Aorta (tissue), 5 donors: Measurements from ENCODE around the gene SLIT3. TPM values are rescaled to one million over a fixed set of nuclear protein-coding genes. Genes with fewer than 3 reads are reported as not detected.

ENCODE experiments used
- ATAC-seq: fragments of 200-7000 bp; cut with Tn5 transposase; one replicate; pipeline ENCODE4 v1.9.1; 2022; ENCODE audit warnings: moderate library complexity; ENCODE audit not compliant: low FRiP score
- DNase-seq, 2 donors: peaks; one replicate each; pipeline ENCODE4 v3.0.0-alpha.2; 2020
- H3K27ac ChIP-seq, 2 donors: one replicate each; pipeline ENCODE4 v1.5.1; 2013; ENCODE audit warnings: low read length in 2 of 2, mild to moderate bottlenecking in 2 of 2, moderate library complexity in 2 of 2, control low read depth in 1 of 2, inconsistent platforms in 1 of 2, low read depth in 1 of 2
- H3K27me3 ChIP-seq, 2 donors: one replicate each; pipeline ENCODE4 v1.6.1; 2013; ENCODE audit warnings: control low read depth in 1 of 2, low read length in 1 of 2, mild to moderate bottlenecking in 1 of 2, moderate library complexity in 1 of 2; ENCODE audit not compliant: insufficient read depth in 2 of 2, control insufficient read depth in 1 of 2
- H3K36me3 ChIP-seq, 2 donors: one replicate each; pipeline ENCODE4 v1.6.1; 2013; ENCODE audit warnings: control low read depth in 1 of 2, low read length in 1 of 2, mild to moderate bottlenecking in 1 of 2; ENCODE audit not compliant: insufficient read depth in 2 of 2, control insufficient read depth in 1 of 2
- H3K4me1 ChIP-seq, 2 donors: one replicate each; pipeline ENCODE4 v1.6.1; 2013; ENCODE audit warnings: low read length in 2 of 2, control low read depth in 1 of 2, mild to moderate bottlenecking in 1 of 2, moderate library complexity in 1 of 2; ENCODE audit not compliant: insufficient read depth in 2 of 2, control insufficient read depth in 1 of 2
- H3K4me3 ChIP-seq, 2 donors: one replicate each; pipeline ENCODE4 v1.5.1; 2013; ENCODE audit warnings: low read length in 2 of 2, control low read depth in 1 of 2, mild to moderate bottlenecking in 1 of 2
- H3K9me3 ChIP-seq: one replicate; pipeline ENCODE4 v1.6.1; 2013; ENCODE audit warnings: mild to moderate bottlenecking, low read length; ENCODE audit not compliant: control insufficient read depth
- WGBS, 2 donors: extraction: QIAGEN DNeasy Blood & Tissue Kit; methylation state at CpG; one replicate each; pipeline ENCODE4 v1.1.7; 2013; 5-methylcytosine and 5-hydroxymethylcytosine counted together
- intact Hi-C, 2 donors: fragments of 100-400 bp; cut with DNase I; formaldehyde crosslinking; loops; one replicate each; pipeline versions ENCODE4 v1.14.2 to v1.15.0; 2022
- polyA plus RNA-seq, 2 donors: library from polyadenylated mRNA; stranded (reverse); fragments of 200-250 nt; gene quantifications; one replicate each; pipeline ENCODE4 v1.2.3, GENCODE V29; 2013
- total RNA-seq, 2 donors: library from RNA; stranded (reverse); fragmentation: NEBNext Ultra II Directional; extraction: Animal tissue kit (Norgen Biotek cat#: 25700); gene quantifications; one replicate each; pipeline ENCODE4 v1.2.1, GENCODE V29; 2021
- donor health status: healthy with polysubstance abuse.
- donor health status: Bipolar disorder and iron deficiency.
- donor health status: DM: no; HTN: no; CAD: no.
- donor health status: DM: no; HTN: no; CAD: no.
- donor health status: DM: yes; HTN: yes; CAD: no.

Gene SLIT3
- total and polyA plus RNA-seq, 4 donors = 8.6 to 108 (median 77.0) TPM

DNA sequence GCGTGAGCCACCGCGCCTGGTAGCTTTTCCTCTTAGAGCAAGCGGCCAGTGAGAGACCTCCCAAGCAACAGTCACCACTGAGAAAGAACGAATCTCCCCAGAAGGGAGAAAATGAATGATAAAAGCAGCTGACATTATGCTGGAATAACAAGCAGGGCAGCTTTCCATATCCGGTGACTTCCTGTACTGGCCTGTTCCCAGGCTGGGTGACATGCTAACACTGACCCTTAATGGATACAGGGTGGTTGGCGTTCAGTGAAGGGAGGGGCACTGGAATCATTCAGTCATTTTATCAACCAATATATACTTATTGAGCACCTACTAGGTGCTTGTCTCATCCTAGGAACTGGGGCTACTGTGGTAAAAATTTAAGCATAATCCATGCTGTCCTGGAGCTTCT, 364.4 kb downstream of the SLIT3 start:
- H3K27ac ChIP-seq = no peak overlapping the region
- H3K4me3 ChIP-seq = no peak overlapping the region
- H3K36me3 ChIP-seq = no peaks in the 10 kb centered on the region
- H3K9me3 ChIP-seq = no peaks in the 10 kb centered on the region
- intact Hi-C loops = no loop called here
- 78 to 83% methylated on average over 7 of the region's 7 CpGs for WGBS, 2 donors
- no peaks in the 10 kb centered on the region for H3K4me1 ChIP-seq
- no peaks in the 10 kb centered on the region for H3K27me3 ChIP-seq
- no peak for DNase-seq
- no peak for ATAC-seq

GRCh38 chr5:168935183-168935582, 365.8 kb downstream of the SLIT3 start:
- H3K4me1 ChIP-seq = no peaks in the 10 kb centered on the region
- no peak for ATAC-seq
- no peaks in the 10 kb centered on the region for H3K27me3 ChIP-seq
- H3K27ac ChIP-seq = no peak overlapping the region
- DNase-seq = no peak
- H3K36me3 ChIP-seq = no peaks in the 10 kb centered on the region
- intact Hi-C loops = no loop called here
- WGBS, 2 donors = 96 to 97% methylated on average over 2 of the region's 2 CpGs
- no peak overlapping the region for H3K4me3 ChIP-seq
- no peaks in the 10 kb centered on the region for H3K9me3 ChIP-seq

GRCh38 chr5:168934169-168934568, 366.8 kb downstream of the SLIT3 start:
- intact Hi-C loops = no loop called here
- 94 to 100% methylated on average over 3 of the region's 3 CpGs for WGBS, 2 donors
- ATAC-seq = no peak

DNA sequence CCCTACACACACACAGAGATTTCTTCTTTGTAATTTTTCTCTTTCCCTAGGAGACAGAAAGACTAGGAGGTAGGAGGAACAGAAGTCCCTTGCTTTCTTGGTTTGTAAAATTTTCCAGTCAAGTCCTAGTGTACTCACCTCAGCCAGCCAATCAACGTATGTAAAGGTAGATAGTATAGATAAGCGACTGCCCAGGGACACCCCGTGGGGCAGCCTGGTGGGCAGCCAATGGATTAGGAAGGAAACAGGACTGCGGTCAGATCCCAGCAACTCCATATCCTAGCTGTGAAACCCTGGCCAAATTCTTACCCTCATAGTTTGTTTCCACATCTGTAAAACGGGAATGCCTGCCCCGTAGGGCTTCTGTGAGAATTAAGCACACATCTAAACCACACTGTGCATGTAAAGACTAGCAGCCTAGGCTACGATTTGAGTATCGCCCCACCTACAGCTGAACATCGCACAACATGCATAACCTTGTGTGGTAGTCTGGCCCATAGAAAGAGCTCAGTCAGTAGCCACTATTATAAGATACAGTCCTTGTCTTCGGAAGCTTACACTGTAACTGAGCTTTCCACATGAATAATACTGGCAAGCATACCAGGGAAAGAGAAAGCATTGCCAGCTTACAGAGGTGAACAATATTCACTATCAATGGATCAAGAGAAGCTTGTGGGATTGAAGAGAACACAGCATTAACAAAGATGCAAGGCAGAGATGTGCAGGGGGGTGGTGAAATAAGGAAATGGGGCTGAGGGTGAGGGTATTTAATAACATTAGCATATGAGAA, 368.3 kb downstream of the SLIT3 start:
- Histone ChIP-seq H3K27ac (no peak overlapping the region), H3K9me3 (no peaks in the 10 kb centered on the region), H3K4me3 (no peak overlapping the region), H3K27me3 (no peaks in the 10 kb centered on the region), H3K36me3 (no peaks in the 10 kb centered on the region), H3K4me1 (no peaks in the 10 kb centered on the region)
- intact Hi-C loops = no loop called here
- DNase-seq (no peak), ATAC-seq (no peak)
- 90 to 91% methylated on average over 10 of the region's 10 CpGs for WGBS, 2 donors

More at GRCh38 chr5:168934169-168934568, 366.8 kb downstream of the SLIT3 start:
- Histone ChIP-seq H3K27ac (no peak overlapping the region), H3K27me3 (no peaks in the 10 kb centered on the region), H3K36me3 (no peaks in the 10 kb centered on the region), H3K4me1 (no peaks in the 10 kb centered on the region), H3K4me3 (no peak overlapping the region), H3K9me3 (no peaks in the 10 kb centered on the region)
- DNase-seq = no peak

DNA sequence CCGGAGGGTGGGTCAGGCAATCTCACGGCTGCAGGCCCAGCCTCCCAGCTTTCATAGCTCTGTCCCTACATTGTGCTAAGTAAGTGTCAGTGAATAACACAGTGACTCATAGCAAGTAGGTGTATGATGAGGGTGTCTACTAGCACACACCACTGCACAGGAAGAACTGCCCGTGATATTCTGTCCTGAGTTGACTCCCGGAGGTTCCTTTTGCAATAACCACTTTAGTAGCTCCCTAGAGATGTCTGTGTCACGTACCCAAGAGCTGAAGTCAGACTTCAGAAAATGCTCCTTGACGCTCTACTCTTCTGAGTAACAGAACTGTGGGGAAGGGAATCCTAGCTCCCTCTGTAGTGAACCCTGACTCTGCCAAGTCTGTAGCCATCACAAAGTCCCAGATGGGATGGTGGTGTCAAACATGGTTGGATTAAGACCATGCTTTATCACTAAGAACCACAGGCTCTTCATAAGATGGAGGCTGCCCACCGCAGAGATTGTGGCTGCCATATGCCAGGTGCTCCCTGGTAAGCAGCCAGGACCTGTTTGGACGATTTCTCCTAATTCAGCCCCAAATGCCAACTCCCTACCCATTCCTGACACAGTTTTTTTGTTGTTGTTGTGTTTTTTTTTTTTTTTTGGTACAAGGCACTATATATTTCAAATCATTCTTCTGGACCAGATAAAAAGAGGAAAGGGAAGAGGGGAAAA, 369.1 kb downstream of the SLIT3 start:
- no peak overlapping the region for H3K27ac ChIP-seq
- H3K4me3 ChIP-seq = no peak overlapping the region
- no peaks in the 10 kb centered on the region for H3K9me3 ChIP-seq
- DNase-seq (no peak), ATAC-seq (peak; percentile 58)
- H3K4me1 ChIP-seq = no peaks in the 10 kb centered on the region
- no peaks in the 10 kb centered on the region for H3K36me3 ChIP-seq
- no peaks in the 10 kb centered on the region for H3K27me3 ChIP-seq
- 69 to 72% methylated on average over 8 of the region's 8 CpGs for WGBS, 2 donors
- intact Hi-C loops = no loop called here

DNA sequence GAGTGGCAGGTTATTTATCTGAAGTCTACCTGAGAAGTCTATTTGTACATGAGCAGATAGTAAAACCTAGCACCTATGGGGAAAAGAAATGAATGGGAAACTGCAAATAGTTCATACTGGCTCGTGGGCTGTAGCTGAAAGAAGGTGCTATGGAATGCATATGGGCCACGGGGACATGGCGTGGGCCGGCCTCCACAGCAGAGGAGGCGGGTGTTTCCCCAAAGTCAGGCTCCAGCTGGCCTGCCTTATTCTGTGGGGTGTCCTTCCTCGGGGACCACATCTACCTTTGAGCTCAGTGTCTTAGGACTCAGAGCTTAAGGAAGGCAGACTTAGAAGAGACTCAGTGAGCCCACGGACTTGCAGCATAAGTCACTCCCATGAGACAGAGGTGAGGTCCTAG, 371.3 kb downstream of the SLIT3 start:
- Histone ChIP-seq H3K4me3 (no peak overlapping the region), H3K27me3 (no peaks in the 10 kb centered on the region), H3K36me3 (no peaks in the 10 kb centered on the region), H3K4me1 (no peaks in the 10 kb centered on the region), H3K9me3 (no peaks in the 10 kb centered on the region), H3K27ac (no peak overlapping the region)
- DNase-seq (no peak), ATAC-seq (no peak)
- WGBS, 2 donors = 88 to 89% methylated on average over 7 of the region's 7 CpGs
- intact Hi-C loops = no loop called here

- no peaks in the 10 kb centered on the region for H3K9me3 ChIP-seq
- ATAC-seq (no peak), DNase-seq (no peak)
- H3K4me1 ChIP-seq = no peaks in the 10 kb centered on the region
- no peaks in the 10 kb centered on the region for H3K36me3 ChIP-seq
- WGBS, 2 donors = 89 to 92% methylated on average over 3 of the region's 3 CpGs
- no peak overlapping the region for H3K4me3 ChIP-seq
- intact Hi-C loops = no loop called here
- H3K27ac ChIP-seq = no peak overlapping the region
- H3K27me3 ChIP-seq = no peaks in the 10 kb centered on the region
These were observed 375.8 kb downstream of the SLIT3 start for GRCh38 chr5:168925160-168925559.

DNA sequence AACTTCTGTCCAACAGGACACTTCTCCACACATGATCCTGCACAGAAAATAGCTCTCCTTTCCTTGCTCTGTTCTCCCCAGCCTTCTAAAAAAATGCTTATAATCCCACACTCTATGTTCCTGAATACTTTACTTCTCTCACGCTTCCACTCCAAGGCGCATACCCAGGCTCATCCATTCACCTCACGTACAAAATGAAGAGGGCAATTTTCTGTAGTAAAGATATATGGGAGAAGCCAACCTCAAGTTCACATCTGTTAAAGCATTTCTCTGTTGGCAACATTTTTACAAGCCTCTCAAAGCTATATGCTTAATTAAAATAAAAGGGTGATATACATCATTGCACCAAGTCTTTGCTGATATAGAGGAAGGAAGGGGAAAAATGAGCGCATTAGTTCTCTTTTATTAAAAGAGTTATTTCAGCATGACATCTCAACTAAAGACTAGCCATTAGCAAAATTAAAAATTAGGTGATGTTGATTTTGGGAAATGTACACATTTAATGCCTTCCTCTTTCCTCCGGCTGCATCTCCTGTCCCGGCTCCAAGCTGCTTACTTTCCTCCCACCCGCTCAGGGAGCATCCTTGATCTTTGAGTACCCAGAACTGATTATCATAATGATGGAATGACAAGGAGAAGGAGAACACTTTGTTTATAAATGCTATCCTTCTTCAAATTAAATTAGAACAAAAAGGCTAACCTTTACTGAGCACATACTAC, 379.6 kb downstream of the SLIT3 start:
- intact Hi-C loops = no loop called here
- DNase-seq (no peak), ATAC-seq (no peak)
- Histone ChIP-seq H3K27me3 (no peaks in the 10 kb centered on the region), H3K4me1 (no peaks in the 10 kb centered on the region), H3K4me3 (no peak overlapping the region), H3K9me3 (no peaks in the 10 kb centered on the region), H3K27ac (no peak overlapping the region), H3K36me3 (no peaks in the 10 kb centered on the region)
- 96 to 98% methylated on average over 7 of the region's 7 CpGs for WGBS, 2 donors
